ENCODE results near the gene PVRIG.

- TF ChIP-seq CTCF (IDR thresholded peaks at IDR 0.05) (no peak), POLR2A (IDR thresholded peaks at IDR 0.05) (no peak)
Measured at GRCh38 chr7:100171840-100172239, 47.9 kb upstream of the PVRIG start.

All from testis (tissue), 2 donors.